Fibroblast of lung (primary cell): ENCODE data around the gene AZGP1. TPM values are rescaled to one million over a fixed set of nuclear protein-coding genes. Genes with fewer than 3 reads are reported as not detected.
A peak's percentile ranks its signal among the peaks of the same experiment; 100 is the strongest.
"Not testable (repeated sequence)": the region's sequence is repeated elsewhere in the genome, so short reads cannot be mapped to it uniquely, and the experiment has no call there.

Source experiments
- DNase-seq, 2 donors: peaks; one replicate each; pipeline versions ENCODE4 v3.0.0 to v3.0.0-alpha.2; 2010; ENCODE audit warnings: low read depth in 2 of 2
- H2AFZ ChIP-seq: 2 replicates; pipeline ENCODE4 v1.5.1; 2012; ENCODE audit warnings: low read length, control low read depth, inconsistent platforms
- H3K27ac ChIP-seq: 2 replicates; pipeline ENCODE4 v1.5.1; 2011; ENCODE audit warnings: low read length, control low read depth; ENCODE audit not compliant: insufficient read depth
- H3K27me3 ChIP-seq: 2 replicates; pipeline ENCODE4 v1.5.1; 2011; ENCODE audit warnings: mild to moderate bottlenecking, low read length; ENCODE audit not compliant: control insufficient read depth, insufficient read depth
- H3K36me3 ChIP-seq: 2 replicates; pipeline ENCODE4 v1.5.1; 2011; ENCODE audit warnings: low read length; ENCODE audit not compliant: control insufficient read depth, insufficient read depth
- H3K4me1 ChIP-seq: 2 replicates; pipeline ENCODE4 v1.5.1; 2011; ENCODE audit warnings: low read length; ENCODE audit not compliant: control insufficient read depth, insufficient read depth; ENCODE audit errors: extremely low read depth
- H3K4me2 ChIP-seq: 2 replicates; pipeline ENCODE4 v1.5.1; 2011; ENCODE audit warnings: low read length, control low read depth; ENCODE audit not compliant: insufficient read depth; ENCODE audit errors: extremely low read depth
- H3K4me3 ChIP-seq, 4 experiments: fragments of 200-600 bp in 1 of 4; sonication (generic) in 1 of 4; replicated peaks in 1 of 4; 2 replicates each; pipeline ENCODE4 v1.5.1; 2011 to 2016; ENCODE audit warnings: low read length in 4 of 4, low read depth in 3 of 4, mild to moderate bottlenecking in 3 of 4, control low read depth in 2 of 4, inconsistent platforms in 1 of 4, mixed read lengths in 1 of 4; ENCODE audit not compliant: insufficient read depth in 1 of 4; ENCODE audit errors: control extremely low read depth in 1 of 4
- H3K79me2 ChIP-seq: 2 replicates; pipeline ENCODE4 v1.5.1; 2012; ENCODE audit warnings: mild to moderate bottlenecking, low read length, inconsistent platforms; ENCODE audit not compliant: control insufficient read depth, insufficient read depth
- H3K9ac ChIP-seq: 2 replicates; pipeline ENCODE4 v1.5.1; 2011; ENCODE audit warnings: mild to moderate bottlenecking, low read length, control low read depth; ENCODE audit not compliant: insufficient read depth
- H3K9me3 ChIP-seq: 2 replicates; pipeline ENCODE4 v1.5.1; 2012; ENCODE audit warnings: low read depth, low read length; ENCODE audit not compliant: control insufficient read depth, insufficient read depth
- H4K20me1 ChIP-seq: 2 replicates; pipeline ENCODE4 v1.5.1; 2011; ENCODE audit warnings: low read length; ENCODE audit not compliant: control insufficient read depth, insufficient read depth; ENCODE audit errors: extremely low read depth
- EZH2 ChIP-seq: IDR thresholded peaks from 2 replicates; pipeline ENCODE4 v1.5.1; 2012; ENCODE audit warnings: low read length, control low read depth, mild to moderate bottlenecking; ENCODE audit errors: missing control alignments
- polyA plus RNA-seq, 2 donors: library from polyadenylated mRNA; depleted of rRNA in 1 of 2; stranded (reverse) in 1 of 2; unstranded in 1 of 2; fragments of >200 nt; gene quantifications; 2 replicates each; pipeline ENCODE4 v1.2.1, GENCODE V29; 2011 to 2012; ENCODE audit warnings: missing spikeins in 1 of 2
- total RNA-seq: library from RNA; depleted of rRNA; stranded (reverse); fragments of >200 nt; gene quantifications from 2 replicates; pipeline ENCODE4 v1.2.1, GENCODE V29; 2014
- TF ChIP-seq, protein P1 (sequence below), 2 donors: IDR thresholded peaks in 1 of 2; conservative IDR thresholded peaks in 1 of 2; 1 replicate in 1 of 2; 2 replicates in 1 of 2; pipeline ENCODE4 v1.5.1; 2011 to 2012; ENCODE audit warnings: low read length in 2 of 2, control low read depth in 1 of 2, inconsistent platforms in 1 of 2, low read depth in 1 of 2, mild to moderate bottlenecking in 1 of 2

The AZGP1 gene
- total and polyA plus RNA-seq, 2 donors (not counting 1 experiment from before 2014, with no cell fraction given), result not detected

DNA sequence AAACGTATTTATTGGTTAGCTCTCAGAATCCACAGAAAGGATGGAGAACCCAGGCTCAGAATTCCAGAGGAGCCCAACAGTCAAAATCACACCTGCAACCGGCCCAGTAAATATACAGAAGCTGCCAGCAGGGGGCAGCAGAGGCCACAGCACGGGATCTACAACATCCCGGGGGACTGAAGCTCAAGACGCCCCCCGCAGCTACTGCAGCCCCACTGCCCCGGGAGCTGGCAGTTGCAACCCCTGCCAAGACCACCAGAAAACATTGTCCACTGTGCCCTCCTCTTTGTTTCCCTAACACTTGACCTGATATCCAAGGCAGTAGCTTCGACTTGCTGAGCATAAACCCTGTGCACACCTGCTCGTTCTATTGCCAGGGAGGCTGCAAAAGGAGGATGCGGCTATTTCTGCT lies 4.0 kb upstream of the AZGP1 start:
- not testable (repeated sequence) for H3K36me3 ChIP-seq, H4K20me1 ChIP-seq, H3K4me2 ChIP-seq, H3K4me1 ChIP-seq, H3K9me3 ChIP-seq, H3K9ac ChIP-seq, H3K27ac ChIP-seq, H3K27me3 ChIP-seq, H2AFZ ChIP-seq, H3K4me3 ChIP-seq, H3K79me2 ChIP-seq
- DNase-seq, result peak in 1 of 2 donors; percentile 11
- TF ChIP-seq, protein P1, sequence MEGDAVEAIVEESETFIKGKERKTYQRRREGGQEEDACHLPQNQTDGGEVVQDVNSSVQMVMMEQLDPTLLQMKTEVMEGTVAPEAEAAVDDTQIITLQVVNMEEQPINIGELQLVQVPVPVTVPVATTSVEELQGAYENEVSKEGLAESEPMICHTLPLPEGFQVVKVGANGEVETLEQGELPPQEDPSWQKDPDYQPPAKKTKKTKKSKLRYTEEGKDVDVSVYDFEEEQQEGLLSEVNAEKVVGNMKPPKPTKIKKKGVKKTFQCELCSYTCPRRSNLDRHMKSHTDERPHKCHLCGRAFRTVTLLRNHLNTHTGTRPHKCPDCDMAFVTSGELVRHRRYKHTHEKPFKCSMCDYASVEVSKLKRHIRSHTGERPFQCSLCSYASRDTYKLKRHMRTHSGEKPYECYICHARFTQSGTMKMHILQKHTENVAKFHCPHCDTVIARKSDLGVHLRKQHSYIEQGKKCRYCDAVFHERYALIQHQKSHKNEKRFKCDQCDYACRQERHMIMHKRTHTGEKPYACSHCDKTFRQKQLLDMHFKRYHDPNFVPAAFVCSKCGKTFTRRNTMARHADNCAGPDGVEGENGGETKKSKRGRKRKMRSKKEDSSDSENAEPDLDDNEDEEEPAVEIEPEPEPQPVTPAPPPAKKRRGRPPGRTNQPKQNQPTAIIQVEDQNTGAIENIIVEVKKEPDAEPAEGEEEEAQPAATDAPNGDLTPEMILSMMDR (conservative IDR thresholded peaks at IDR 0.05 in 1 of 2, IDR thresholded peaks at IDR 0.05 in 1 of 2; ENCODE audit: low read depth in 1 of 2, low read length in 2 of 2), result peak; percentile 46 to 49

DNA sequence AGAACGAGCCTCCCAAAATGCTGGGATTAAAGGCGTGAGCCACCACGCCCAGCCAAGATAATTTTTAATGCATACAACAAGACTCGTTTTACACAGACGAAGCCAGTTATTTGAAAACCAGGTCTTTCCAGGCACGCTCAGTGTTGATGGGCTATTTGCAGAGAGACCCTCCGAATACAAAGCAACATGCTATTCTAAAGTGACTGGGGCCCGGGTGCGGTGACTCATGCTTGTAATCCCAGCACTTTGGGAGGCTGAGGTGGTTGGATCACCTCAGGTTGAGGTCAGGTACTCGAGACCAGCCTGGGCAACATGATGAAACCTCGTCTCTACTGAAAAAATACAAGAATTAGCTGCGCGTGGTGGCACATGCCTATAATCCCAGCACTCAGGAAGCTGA lies 795 bp upstream of the AZGP1 start:
- no peaks in the 10 kb centered on the region for H3K4me1 ChIP-seq
- no peaks in the 10 kb centered on the region for H3K9me3 ChIP-seq
- no peak overlapping the region for H3K4me2 ChIP-seq
- no peaks in the 10 kb centered on the region for H4K20me1 ChIP-seq
- H2AFZ ChIP-seq, result no peak overlapping the region
- no peak for TF ChIP-seq EZH2
- TF ChIP-seq, protein P1 (conservative IDR thresholded peaks at IDR 0.05 in 1 of 2, IDR thresholded peaks at IDR 0.05 in 1 of 2; ENCODE audit: low read depth in 1 of 2, low read length in 2 of 2), result no peak
- no peak overlapping the region for H3K27ac ChIP-seq
- no peaks in the 10 kb centered on the region for H3K79me2 ChIP-seq
- no peak for DNase-seq
- H3K4me3 ChIP-seq, result no peak overlapping the region
- no peaks in the 10 kb centered on the region for H3K36me3 ChIP-seq
- H3K9ac ChIP-seq, result no peak overlapping the region
- no peaks in the 10 kb centered on the region for H3K27me3 ChIP-seq

DNA sequence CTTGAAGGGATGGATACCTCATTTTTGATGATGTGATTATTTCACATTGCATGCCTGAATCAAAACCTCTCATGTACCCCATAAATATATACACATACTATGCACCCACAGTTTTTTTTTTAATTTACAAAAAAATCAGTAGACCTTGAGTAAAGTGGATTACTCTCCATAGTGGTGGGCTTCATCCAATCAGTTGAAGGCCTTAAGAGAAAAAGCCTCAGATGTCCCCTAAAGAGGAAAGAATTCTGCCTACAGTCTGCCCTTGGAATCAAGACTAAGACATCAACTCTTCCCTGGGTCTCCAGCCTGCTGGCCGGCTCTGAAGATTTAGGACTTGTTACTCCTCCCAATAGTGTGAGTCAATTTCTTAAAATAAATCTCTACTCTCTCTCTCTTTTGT lies 1.1 kb downstream of the AZGP1 start:
- no peaks in the 10 kb centered on the region for H3K36me3 ChIP-seq
- no peak for DNase-seq
- H3K27ac ChIP-seq, result no peak overlapping the region
- H3K27me3 ChIP-seq, result no peaks in the 10 kb centered on the region
- H4K20me1 ChIP-seq, result no peaks in the 10 kb centered on the region
- no peaks in the 10 kb centered on the region for H3K9me3 ChIP-seq
- H3K9ac ChIP-seq, result no peak overlapping the region
- no peak overlapping the region for H2AFZ ChIP-seq
- no peak for TF ChIP-seq EZH2
- TF ChIP-seq, protein P1 (conservative IDR thresholded peaks at IDR 0.05 in 1 of 2, IDR thresholded peaks at IDR 0.05 in 1 of 2; ENCODE audit: low read depth in 1 of 2, low read length in 2 of 2), result no peak
- no peaks in the 10 kb centered on the region for H3K4me1 ChIP-seq
- H3K4me3 ChIP-seq, result no peak overlapping the region
- H3K79me2 ChIP-seq, result no peaks in the 10 kb centered on the region
- no peak overlapping the region for H3K4me2 ChIP-seq

DNA sequence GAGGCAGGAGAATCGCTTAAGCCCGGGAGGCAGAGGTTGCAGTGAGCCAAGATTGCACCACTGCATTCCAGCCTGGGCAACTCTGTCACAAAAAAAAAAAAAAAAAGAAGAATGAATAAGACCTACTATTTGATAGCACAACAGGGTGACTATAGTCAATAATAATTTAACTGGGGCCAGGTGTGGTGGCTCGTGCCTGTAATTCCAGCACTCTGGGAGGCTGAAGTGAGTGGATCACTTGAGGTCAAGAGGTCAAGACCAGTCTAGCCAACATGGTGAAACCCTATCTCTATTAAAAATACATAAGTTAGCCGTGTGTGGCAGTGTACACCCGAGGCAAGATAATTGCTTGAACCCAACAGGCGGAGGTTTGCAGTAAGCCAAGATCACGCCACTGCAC lies 2.0 kb downstream of the AZGP1 start:
- DNase-seq, H3K27me3 ChIP-seq, H3K4me2 ChIP-seq, H3K4me1 ChIP-seq, H3K9ac ChIP-seq, H3K36me3 ChIP-seq, H3K4me3 ChIP-seq, H2AFZ ChIP-seq, H3K9me3 ChIP-seq, H3K27ac ChIP-seq, H4K20me1 ChIP-seq, H3K79me2 ChIP-seq: not testable (repeated sequence)
